NCI-H524 (cell line): ENCODE measurements around the gene SUMF2.
"Not testable (repeated sequence)": the region's sequence is repeated elsewhere in the genome, so short reads cannot be mapped to it uniquely, and the experiment has no call there.

ENCODE experiments used
- DNase-seq, 2 experiments: peaks; one replicate each; lab custom pipeline; 2025; lab: John Stamatoyannopoulos, UW

SUMF2 gene

DNA sequence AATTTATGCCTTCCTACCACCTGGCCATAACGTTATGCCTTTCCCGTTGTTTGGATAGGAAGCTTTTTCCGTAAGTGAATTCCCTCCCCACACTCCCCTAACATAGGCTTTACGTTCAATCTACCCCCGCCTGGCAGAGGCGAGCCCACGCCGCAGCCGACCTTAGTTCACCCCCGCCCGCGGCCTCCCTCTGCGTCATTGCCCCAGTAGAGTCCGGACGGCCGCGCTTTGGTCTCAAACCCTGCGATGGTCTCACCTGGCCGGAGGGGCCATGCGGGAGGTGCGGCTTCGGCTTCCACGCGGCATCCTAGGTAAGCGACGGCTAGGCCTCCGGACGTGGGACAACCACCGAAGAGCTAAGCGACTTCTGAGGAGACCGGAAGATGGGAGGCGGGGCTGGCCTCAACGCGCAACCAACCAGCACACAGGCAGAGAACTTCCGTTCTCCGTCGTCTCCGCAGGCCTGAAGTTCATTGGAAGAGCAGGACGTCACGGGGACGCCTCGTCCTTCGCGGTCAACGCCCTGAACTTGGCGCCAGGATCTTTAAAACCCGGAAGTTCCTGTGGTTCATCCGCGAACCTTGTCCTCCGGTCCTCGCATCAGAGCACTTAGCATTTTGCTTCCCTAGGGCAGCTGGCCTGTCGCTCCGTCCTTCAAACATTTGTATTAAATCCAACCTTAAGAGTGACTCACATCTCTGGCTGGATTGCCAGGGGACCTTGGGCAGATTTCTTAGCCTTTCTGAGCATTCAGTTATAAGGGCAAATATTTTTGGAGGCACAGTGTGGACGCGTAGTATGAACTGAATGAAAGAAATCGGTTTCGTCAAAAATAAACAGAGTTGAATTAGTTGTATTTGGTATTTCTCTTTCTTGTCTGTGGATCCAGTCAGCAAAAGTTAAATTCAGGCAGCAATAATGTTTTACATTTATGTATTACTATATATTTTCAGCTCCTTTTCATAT, 42.3 kb downstream of the SUMF2 start, which contains the start of gene CHCHD2:
TSS of gene CHCHD2 (minus strand) at position 369 of the 966 bp plus-strand sequence. CDS start at position 306, 63 bp downstream.
- DNase-seq: peak; percentile 93 to 97

DNA sequence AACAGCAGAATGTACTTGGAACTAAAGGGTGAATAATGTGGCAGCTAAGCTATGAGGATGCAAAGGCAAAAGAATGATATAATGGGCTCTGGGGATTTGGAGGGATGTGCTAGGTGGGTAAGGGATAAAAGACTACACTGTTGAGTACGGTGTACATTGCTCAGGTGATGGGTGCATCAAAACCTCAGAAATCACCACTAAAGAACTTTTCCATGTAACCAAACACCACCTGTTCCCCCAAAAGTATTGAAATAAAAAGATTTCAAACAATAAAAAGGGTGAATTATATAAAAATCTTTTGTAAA, 43.8 kb downstream of the SUMF2 start:
- no peak for DNase-seq

DNA sequence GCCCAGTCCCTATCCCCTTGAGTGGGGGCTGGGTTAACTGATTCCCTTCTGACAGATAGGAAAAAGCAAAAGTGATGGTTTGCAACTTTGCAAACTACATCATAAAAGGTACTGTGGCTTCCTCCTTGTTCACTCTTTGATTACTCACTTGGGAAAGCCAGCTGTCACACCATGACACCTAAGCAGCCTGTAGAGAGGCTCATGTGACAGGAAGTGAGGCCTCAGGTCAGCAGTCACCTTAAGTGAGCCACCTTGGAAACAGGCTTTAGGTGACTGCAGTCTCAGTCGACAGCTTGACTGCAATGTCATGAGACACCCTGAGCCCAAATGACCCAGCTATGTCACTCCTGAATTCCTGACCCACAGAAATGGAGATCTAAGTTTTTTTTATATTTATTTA, 46.5 kb downstream of the SUMF2 start:
- DNase-seq: no peak

DNA sequence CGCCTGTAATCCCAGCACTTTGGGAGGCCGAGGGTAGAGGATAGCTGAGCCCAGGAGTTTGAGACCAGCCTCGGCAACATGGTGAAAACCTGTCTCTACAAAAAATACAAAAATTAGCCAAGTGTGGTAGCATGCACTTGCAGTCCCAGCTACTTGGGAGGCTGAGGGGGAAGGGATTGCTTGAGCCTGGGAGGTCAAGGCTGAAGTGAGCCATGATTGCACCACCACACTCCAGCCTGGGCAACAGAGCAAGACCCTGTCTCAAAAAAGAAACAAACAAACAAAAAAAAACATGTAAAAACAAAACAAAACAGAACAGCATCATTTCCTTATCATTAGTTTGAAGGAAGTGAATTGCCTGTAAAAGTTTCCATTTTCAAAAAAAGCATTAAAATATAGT, 48.2 kb downstream of the SUMF2 start:
- DNase-seq: not testable (repeated sequence)

DNA sequence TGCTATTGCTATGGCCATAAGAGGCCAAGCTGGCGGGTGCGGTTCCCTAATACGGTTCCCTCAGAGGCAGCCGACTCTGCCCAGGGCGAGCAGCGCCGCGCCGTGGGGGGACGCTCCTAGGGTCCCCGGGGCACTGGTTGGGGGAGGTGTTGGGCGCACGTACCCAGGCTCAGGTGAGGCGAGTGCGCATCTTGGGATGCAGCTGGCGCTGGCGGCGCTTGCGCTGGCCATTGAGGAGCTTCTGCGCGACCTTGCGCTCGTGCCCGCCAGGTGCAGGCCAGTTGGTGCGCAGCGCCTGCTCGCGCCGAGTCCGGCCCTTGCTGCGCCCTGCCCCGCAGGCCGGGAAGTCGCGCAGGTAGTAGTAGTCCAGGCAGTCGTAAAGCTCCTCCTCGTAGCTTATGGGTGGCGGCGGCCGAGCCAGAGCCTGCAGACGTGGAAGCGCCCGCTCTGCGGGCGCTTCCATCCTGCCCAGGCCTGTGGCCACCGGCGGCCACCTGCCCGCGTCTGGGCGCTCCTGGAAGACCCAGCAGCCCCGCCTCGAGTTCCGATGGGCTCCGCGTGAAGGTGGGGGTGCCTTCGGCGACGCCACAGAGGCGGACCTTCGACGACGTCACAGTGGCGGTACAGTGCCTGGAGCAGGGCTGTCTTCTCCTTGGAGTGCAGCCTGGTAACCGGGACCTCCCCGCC, 51.9 kb downstream of the SUMF2 start, which contains the start of gene NUPR2:
TSS of gene NUPR2 (minus strand) at position 566 of the 687 bp plus-strand sequence. CDS start at position 463, 103 bp downstream.
- no peak for DNase-seq

DNA sequence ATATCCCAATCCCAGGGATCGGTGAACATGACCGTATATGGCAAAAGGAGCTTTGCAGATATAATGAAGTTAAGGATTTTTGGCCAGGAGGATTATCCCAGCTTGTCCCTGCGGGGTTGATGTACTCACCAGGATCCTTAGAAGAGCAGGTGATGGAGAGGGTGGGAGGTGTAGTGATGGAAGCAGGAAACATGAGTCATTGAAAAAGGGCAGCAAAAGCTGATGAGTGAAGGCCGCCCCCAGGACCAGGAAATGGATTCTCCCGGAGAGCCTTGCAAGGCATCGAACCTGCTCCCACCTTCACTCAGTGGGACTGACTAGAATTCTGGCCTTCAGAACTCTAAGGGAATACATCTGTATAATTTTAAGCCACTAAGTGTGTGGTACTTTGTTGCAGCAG, 57.4 kb downstream of the SUMF2 start:
- DNase-seq: no peak

DNA sequence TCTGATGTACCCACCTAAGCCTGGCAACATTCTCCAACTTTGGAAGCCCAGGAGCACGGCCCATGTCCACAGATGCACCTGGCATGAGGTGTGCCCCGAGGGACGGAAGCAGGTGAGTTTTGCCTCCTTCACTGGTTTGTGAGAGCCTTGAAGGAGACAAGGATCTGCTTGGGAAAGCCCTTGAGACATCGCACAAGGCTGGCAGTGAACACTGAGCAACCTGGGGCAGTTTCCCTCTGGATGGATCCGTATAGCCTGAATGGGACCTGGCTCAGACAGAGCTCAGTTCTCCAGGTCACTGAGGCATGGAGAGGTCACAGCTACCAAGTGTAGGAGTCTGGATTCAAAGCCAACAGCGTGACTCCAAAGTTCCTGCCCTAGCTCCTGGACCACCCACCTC, 60.9 kb downstream of the SUMF2 start:
- no peak for DNase-seq

DNA sequence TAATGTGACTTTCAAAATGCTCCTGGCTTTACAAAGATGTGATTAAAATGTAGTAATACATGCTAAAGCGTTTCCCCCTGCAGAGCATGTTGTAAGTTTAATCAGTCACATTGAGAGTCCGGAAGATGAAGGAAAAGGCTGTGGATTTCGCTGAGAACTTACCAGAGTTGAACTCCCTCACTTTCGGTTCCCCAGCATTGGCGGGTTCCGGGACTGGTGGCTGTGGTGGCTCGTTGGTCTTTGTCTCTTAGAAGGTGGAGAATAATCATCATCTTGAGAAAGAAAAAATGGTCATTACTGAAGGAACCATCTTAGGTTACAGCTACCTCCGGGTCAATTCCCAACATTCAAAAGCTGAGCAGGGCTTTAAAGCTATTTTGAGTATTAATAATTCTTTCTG, 61.7 kb downstream of the SUMF2 start:
- no peak for DNase-seq

DNA sequence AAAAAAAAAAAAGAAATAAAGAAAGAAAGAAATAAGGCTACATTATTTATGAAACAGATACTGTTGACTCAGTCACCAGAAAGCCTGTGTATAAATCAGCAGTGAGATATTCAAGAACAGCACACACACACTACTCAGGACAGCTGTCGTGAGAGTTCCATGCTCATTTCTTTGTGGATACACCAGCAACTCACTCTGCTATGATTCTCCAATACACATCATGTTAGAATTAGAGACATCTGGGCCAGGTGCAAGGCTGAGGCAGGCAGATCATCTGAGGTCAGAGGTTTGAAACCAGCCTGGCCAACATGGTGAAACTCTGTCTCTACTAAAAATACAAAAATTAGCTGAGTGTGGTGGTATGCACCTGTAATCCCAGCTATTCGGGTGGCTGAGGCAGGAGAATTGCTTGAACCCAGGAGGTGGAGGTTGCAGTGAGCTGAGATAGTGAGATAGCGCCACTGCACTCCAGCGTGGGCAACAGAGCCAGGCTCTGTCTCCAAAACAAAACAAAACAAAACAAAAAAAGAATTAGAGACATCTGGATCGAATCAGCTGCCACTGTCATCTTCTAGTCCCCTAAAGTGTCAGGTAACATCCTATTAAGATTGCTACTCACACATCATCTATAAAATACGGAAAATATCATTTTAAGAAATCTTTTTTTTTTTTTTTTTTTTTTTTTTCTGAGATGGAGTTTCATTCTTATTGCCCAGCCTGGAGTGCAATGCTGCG, 63.3 kb downstream of the SUMF2 start:
- no peak for DNase-seq
